GM11168 (cell line): ENCODE data around the gene DHTKD1.
"Not testable (repeated sequence)": the region's sequence is repeated elsewhere in the genome, so short reads cannot be mapped to it uniquely, and the experiment has no call there.

Experiments used
- in situ Hi-C: fragments of 300-500 bp; cut with MboI; formaldehyde crosslinking; loops from one replicate; pipeline ENCODE4 v1.12.0; 2022; ENCODE audit warnings: low sequenced_read_pairs; ENCODE audit not compliant: unreplicated experiment

Gene DHTKD1

GRCh38 chr10:12063483-12063818 is 5.3 kb upstream of the DHTKD1 start:
- in situ Hi-C loops, result no loop called here

DNA sequence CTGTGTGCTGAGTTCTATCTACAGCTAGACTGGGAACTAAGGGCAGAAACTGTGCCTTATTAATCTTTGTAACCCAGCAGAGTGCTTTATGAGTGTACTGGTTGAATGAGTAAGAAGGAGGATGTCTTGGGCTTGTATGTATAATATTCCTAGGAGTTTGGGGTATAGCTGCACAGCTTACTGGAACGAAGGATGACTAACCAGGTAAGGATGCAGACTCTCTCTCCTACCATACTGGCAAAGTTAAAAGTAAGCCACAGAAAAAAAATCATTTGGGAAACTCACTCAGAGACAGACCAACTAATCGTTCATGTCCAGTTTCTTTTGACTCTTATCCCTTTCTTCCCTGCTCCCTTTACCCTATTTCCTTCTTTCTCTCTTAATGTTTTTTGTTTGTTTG is 1.4 kb upstream of the DHTKD1 start:
- in situ Hi-C loops, result no loop called here

- in situ Hi-C loops, result not testable (repeated sequence)
Measured at GRCh38 chr10:12071441-12071840, 2.7 kb downstream of the DHTKD1 start.

- in situ Hi-C loops, result no loop called here
Measured at GRCh38 chr10:12073526-12073925, 4.8 kb downstream of the DHTKD1 start.

DNA sequence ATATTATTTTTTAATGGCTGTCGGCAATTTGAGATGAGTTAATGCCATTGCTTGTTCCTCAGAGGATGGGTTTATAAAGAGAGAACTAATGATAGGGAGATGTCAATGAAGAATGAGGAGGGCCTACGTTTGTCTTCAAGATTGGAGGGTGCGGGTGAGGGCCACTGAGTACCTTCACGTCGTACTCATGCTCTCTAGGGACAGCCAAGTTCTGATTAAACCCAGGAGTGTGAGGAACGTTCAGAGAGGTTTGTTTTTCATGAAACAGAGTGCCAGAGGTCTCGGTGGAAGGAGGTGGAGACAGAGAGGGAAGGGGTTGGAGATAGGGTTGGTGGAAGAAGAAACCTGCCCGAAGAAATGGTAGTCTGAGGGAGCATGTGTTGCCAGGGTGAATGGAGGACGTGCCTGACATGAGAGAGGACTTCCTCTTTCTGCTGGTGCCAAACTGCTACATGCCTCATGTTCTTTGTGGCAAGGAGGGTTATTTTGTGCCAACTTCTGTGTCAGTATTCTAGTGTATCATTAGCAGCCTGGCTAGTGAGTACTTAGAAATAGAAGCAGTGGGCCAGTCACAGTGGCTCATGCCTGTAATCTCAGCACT is 8.9 kb downstream of the DHTKD1 start:
- in situ Hi-C loops, result no loop called here

DNA sequence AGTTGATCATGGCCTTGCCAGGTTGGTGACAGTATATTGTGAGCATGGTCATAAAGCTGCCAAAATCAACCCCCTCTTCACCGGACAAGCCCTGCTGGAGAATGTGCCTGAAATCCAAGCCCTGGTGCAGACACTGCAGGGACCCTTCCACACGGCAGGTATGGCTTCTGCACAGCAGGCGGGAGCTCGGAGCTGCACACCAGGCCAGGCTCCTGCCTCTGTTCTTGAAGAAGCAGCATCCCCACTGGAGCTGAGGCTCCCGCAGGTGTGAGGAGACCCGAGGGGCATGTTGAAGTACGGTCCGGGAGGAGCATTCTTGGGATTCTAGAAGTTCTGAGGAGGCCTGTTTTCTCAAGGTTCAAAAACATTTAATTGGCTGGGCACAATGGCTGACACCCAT is 12.7 kb downstream of the DHTKD1 start:
- in situ Hi-C loops, result no loop called here

GRCh38 chr10:12081879-12082557 is 13.3 kb downstream of the DHTKD1 start:
- in situ Hi-C loops, result no loop called here

- in situ Hi-C loops, result no loop called here
Measured at GRCh38 chr10:12088919-12089318, 20.2 kb downstream of the DHTKD1 start.

GRCh38 chr10:12091421-12091820 is 22.7 kb downstream of the DHTKD1 start:
- in situ Hi-C loops, result no loop called here

DNA sequence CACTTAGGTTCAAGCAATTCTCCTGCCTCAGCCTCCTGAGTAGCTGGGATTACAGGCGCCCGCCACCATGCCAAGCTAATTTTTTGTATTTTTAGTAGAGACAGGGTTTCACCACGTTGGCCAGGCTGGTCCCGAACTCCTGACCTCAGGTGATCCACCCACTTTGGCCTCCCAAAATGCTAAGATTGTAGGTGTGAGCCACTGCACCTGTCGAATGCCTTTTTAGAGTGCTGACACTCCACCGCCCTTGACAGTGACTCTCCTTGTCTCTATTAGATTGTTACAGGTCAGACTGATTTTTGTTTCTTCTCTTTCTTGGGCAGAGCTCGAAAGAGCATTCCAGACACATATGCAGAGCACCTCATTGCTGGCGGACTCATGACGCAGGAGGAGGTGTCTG is 28.6 kb downstream of the DHTKD1 start:
- in situ Hi-C loops, result not testable (repeated sequence)

DNA sequence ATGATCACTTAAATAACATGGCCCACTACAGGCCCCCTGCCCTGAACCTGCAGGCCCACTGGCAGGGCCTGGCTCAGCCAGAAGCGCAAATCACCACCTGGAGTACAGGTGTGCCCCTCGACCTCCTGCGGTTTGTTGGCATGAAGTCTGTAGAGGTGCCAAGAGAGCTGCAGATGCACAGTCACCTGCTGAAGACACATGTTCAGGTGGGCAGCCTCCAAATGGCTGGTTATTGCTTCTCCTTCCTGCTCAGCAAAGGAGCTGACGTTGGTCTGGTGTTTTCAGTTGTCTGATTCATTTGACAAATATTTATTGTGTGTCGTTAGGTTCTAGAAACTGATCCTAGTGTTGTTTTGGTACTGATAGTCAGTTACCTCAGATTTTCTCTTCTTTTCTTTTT is 29.0 kb downstream of the DHTKD1 start:
- in situ Hi-C loops, result no loop called here

DNA sequence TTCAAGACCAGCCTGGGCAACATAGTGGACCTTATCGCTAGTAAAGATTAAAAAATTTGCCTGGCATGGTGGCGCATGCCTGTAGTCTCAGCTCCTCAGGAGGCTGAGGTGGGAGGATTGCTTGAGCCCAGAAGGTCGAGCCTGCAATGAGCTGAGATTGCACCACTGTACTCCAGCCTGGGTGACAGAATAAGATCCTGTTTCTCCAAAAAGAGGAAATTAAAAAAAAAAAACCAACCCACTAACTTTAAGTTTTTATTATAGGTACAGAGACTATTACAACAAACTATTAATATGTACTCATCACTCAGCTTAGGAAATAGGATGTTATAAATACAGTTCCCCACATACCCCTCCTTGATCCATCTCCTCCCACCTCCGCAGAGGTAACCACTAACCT is 30.2 kb downstream of the DHTKD1 start:
- in situ Hi-C loops, result no loop called here

GRCh38 chr10:12103802-12104201 is 35.0 kb downstream of the DHTKD1 start:
- in situ Hi-C loops, result no loop called here

GRCh38 chr10:12107781-12108180 is 39.0 kb downstream of the DHTKD1 start:
- in situ Hi-C loops, result no loop called here

GRCh38 chr10:12109286-12109685 is 40.5 kb downstream of the DHTKD1 start:
- in situ Hi-C loops, result no loop called here

DNA sequence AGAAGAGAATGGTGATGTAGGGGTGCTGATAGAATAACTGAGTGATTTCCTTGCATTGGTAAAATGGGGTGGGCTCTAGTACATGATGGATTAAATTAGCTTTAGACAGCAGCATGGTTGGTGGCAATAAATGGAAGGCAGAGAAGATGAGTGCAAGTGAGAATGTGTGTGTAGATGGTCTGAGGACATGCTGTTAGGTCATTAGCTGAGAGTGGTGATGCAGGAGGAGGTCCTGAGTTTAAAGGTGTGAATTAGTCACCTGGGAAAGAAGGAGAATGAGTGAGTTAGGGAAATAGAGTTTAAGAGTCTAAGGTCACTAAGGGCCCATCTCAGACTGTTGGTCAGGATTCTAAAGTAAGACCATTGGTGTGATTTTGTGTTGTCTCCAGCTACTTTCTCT is 42.8 kb downstream of the DHTKD1 start:
- in situ Hi-C loops, result no loop called here

GRCh38 chr10:12113627-12114026 is 44.9 kb downstream of the DHTKD1 start:
- in situ Hi-C loops, result no loop called here

- in situ Hi-C loops, result no loop called here
Measured at GRCh38 chr10:12121673-12122072, 52.9 kb downstream of the DHTKD1 start.

- in situ Hi-C loops, result no loop called here
Measured at GRCh38 chr10:12129222-12130111, 60.7 kb downstream of the DHTKD1 start, which contains the start of gene SEC61A2. SEC61A2 (plus strand) TSS chr10:12129677; CDS start chr10:12129788, 111 bp downstream.

- in situ Hi-C loops, result no loop called here
Measured at GRCh38 chr10:12130237-12130872, 61.6 kb downstream of the DHTKD1 start.

- in situ Hi-C loops, result no loop called here
Measured at GRCh38 chr10:12135631-12136030, 66.9 kb downstream of the DHTKD1 start.
